GM21360 (cell line): Measurements from ENCODE around the gene FER.
"Not testable (repeated sequence)": the region's sequence is repeated elsewhere in the genome, so short reads cannot be mapped to it uniquely, and the experiment has no call there.

ENCODE experiments used
- ATAC-seq: cut with Tn5 transposase; IDR thresholded peaks from one replicate; pipeline ENCODE4 v1.9.1; 2021; ENCODE audit warnings: mild to moderate bottlenecking, moderate library complexity; ENCODE audit not compliant: unreplicated experiment

FER gene

DNA sequence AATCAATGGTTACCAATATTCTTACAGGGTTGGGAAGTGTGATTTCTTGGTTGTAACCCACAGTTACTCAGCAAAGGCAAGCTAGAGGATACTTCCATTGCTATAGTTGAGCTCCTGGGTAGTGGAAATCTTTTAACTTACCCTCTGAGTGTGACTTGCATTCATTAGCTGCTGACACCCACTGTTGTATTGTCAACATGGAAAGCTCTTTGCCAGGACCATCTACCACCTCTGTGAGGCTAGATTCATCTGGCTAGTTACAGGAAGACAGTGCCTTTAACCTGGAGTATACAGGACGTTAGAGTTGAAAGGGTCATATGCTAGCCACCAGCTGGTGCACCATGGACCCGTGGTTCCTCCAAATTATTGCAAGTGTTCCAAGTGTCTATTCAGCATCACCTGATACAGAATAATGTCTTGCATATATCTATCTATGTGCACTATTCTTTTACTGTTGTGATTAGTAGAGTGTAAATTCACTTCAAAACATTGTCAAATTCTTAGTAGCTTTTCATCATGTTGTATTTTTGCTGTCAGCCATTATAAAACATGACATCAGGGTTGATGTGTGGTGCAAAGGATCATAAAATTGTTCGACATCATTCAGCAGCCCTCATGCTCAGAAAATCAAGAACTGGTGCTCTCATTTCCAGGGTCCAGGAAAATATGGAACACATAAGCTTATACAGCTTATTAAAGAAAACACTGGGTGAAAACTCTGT lies 423.1 kb downstream of the FER start:
- ATAC-seq = no peak

DNA sequence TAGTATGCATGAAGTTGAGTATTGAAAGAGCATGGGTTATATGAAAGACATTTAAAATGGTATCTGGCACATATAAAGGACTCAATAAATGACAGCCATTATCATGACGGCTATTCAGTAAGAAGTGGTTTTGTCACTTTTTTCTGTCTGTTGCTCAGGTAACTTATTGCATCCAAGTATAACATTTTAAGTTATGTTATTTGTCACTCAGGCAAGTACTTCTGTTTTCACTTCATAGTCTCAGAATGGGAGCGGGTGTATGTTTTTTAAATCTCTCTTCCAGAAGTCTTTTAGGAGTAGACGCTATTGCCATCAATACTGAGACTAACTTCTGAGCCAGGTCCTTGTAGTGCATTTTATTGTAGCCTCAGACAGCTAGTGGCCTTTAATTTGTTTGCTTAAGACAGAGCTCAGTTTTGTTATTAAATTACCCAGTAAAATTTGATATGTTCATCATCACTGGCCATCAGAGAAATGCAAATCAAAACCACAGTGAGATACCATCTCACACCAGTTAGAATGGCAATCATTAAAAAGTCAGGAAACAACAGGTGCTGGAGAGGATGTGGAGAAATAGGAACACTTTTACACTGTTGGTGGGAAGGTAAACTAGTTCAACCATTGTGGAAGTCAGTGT lies 423.9 kb downstream of the FER start:
- not testable (repeated sequence) for ATAC-seq

GRCh38 chr5:109173036-109173794 lies 425.5 kb downstream of the FER start:
- no peak for ATAC-seq

DNA sequence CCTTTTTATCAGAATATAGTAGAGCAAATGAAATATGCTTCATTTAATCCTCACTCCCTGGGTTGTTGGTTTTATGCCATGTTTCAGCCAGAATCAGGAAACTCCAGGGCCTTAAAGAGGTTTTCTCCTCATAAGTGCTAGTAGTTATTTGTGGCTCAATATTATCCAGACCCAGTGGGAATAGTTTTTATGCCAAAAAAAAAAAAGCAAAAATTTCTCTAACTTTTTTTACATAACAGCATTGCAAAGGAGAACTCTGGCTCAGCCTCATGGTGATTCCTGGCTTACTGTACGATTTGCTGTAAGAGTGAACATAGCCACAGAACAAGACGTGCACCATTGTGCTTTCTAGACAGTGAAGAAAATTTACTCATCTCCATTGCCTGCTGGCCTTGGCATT lies 429.5 kb downstream of the FER start:
- no peak for ATAC-seq

DNA sequence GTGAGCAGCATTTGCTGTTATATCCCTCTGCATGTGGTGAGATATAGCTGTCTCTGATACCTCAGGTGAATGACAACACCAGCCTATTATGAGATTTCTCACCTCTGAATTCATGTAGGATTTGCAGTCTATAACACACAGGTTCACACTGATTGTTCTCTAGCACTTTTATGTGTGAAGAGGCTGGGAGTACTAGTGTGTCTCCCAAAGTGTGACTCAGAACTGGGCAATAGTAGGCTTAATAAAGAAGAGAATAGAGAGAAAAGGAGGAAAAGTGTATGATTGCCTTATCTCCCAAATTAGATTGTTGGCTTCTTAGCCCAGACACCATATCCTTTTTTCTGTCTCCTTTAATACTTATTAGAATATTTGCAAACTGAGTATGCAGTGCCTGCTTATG lies 430.1 kb downstream of the FER start:
- no peak for ATAC-seq

DNA sequence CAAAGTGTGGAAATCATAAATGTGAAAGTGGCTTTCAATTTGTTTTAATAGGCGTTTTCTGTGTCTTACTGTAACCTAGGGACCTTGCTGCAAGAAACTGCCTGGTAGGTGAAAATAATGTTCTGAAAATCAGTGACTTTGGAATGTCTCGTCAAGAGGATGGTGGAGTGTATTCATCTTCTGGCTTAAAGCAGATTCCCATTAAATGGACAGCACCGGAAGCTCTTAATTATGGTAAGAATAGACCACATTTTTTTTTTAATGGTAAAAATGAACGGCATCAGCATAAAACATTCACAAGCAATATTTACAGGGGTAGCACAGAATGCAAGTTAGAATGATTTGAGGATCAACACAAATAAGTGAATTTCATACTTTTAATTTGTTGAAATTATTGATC lies 433.0 kb downstream of the FER start:
- ATAC-seq = no peak

DNA sequence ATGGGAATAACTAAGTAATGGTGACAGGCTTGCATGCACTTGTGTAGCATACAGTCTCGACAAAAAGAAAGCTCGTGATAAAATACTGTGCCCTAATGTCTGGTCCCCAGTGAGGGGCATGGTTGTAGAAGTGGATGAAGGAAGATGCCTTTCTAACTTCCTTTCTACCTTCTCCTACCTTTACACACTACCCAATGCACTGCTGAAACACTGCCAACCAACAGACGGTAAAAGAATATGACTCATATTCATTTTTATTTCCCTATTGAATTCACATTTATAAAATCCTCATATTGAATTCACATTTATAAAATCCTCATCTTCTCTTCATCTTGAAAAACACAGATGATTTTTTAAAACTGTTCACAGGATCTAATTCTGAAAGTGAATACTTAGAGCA lies 439.1 kb downstream of the FER start:
- ATAC-seq = no peak

GRCh38 chr5:109191153-109191558 lies 443.5 kb downstream of the FER start:
- ATAC-seq = no peak

DNA sequence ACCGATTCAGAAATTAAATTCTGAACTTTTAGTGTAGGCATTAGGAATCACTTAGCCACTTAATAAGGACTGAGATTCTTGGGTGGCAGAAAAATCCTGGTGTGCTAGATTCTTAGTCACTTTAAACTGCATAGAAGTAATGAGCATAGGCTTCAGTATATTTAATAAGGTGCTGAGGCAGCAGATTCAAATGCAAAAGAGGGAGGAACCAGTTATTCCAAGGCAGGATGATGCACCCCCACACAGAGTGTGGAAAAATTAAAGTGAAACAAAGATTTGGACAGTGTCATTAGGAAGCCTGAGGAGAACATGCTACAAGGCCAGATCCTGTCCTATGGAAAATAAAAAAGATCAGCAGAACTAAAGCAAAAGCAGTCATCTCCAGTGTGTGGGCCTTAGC lies 444.3 kb downstream of the FER start:
- ATAC-seq = no peak

DNA sequence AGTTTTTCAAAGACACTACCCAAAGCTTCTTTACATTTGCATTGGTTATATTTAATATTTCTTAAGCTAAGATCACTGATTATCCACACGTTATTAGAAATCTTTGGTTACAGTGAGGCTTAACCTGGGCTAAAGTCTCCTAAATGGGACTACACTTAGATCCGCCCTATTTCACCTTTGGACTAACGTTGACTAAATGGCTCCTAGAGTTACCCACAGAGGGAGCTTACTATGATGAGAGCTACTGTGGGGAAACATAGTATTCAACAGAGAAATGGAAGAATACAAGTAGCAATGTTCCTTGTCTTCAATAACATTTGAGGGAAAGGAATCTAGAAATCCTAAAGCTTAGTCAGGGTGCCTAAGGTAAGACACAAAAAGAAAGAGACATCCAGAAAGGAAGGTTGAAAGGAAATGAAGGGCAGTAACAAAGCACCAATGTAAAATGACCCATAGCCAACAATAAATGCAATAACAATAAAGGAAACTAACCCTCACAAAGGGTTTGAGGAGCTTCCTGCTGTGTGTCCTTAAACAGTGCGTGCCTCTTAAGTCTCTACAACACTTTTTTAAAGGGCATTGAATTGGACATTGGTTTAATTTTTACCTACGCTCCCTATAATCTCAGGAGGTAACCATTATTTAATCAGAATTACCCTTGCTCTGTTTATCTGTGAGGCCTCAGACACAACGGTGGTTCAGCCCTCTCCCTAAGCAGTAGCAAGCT lies 445.0 kb downstream of the FER start:
- ATAC-seq = no peak

GRCh38 chr5:109195667-109196066 lies 448.0 kb downstream of the FER start:
- no peak for ATAC-seq

DNA sequence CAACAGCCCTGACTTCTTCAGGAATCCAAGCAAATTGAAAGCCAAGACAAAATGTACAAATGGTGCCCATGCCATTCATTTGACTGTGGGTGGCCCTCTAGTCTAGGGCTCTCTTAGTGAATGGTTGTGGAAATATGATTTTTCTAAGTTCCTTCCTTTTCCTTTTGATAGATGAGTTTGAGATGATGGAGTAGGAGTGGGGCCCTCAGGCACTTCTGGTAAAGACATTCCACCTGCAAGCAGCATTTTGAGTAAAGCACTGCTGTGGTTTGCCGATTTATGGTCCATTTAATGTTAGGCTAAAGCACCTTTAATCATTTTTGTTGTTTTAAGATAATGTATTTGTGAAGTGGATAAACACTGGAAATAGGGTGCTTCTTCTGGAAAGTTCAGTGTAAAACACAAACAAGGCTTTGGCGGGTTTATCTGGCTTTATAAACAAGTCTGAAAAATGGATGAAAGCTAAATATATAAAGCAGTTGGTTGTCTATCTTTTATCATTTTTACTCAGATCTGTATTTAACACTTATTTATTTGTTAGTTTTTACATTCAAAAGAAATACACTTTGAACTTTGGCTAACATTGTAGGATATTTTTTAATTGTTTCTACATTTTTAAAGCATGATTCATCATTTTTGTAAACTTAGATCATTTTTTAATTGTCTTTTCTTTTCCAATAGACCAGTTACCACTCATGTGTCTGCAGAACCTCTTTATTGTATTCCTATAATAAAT lies 448.6 kb downstream of the FER start:
- no peak for ATAC-seq

- no peak for ATAC-seq
These were observed 449.1 kb downstream of the FER start for GRCh38 chr5:109196823-109197160.

- no peak for ATAC-seq
These were observed 451.6 kb downstream of the FER start for GRCh38 chr5:109199289-109199688.

DNA sequence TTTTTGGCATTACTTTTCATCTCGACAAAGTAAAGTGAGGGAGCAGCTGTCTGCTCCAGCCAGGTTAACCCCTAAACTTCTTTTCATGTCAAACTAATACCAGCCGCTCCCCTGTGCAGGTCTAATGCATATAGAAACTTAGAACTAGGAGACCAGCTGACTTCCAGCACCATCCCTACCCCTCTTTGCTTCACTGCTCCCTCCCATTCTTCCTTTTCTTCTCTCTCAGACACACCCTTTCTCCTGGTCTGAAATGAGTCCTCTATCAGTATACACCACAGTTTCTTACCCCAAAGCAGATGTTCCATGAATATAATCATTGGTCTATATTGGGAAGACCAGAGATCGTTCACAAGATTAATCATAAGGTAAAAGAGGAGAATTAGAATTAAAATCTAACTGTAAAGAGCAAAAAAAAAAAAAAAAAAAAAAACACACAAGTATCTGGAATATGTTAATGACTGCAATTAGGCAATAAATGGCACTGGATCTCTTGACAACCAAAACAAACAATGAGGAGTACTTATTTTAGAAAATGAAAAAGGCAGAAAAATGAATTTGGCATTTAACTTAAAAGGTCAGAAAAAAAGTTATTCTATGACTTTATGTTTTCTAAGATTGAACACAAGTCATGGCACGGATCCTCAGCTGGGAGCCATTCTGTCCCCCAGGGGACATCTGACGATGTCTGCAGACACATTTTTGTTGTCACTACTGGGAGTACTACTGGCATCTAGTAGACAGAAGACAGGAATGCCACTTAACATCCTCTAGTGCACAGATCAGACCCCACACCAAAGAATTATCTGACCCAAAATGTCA lies 452.3 kb downstream of the FER start:
- ATAC-seq = no peak

GRCh38 chr5:109215040-109215439 lies 467.3 kb downstream of the FER start:
- ATAC-seq = no peak

DNA sequence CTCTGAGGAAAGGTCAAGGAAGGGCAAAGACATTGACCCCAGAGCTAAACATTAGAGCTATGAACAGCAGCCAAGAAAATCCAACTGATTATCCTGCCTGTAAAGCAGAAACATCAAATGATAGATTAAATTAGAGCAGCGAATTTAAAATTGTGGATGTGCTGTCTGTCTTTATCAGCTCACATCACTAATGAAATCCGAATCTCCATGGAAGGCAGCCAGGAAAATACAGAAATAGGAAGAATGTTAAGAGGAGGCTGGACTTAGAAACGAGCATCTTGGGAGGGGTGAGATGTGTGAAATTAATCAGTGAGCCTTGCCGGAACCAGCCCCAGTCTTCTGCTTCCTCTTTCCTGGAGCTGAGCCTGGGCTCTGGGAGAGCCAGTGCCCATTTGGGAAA lies 471.1 kb downstream of the FER start:
- ATAC-seq = no peak

- ATAC-seq = no peak
These were observed 475.8 kb downstream of the FER start for GRCh38 chr5:109223531-109223930.

GRCh38 chr5:109224276-109224882 lies 476.7 kb downstream of the FER start:
- ATAC-seq = no peak
